Measurements from ENCODE around the gene RBM47. TPM values are rescaled to one million over a fixed set of nuclear protein-coding genes. Genes with fewer than 3 reads are reported as not detected.
A peak's percentile ranks its signal among the peaks of the same experiment; 100 is the strongest.
"Not testable (repeated sequence)": the region's sequence is repeated elsewhere in the genome, so short reads cannot be mapped to it uniquely, and the experiment has no call there.

RBM47 gene
- total RNA-seq, 1 donor, result 0.72 TPM

GRCh38 chr4:40648131-40648530 is 18.5 kb upstream of the RBM47 start:
- no peak for TF ChIP-seq CTCF (IDR thresholded peaks at IDR 0.05; ENCODE audit: insufficient read depth, low read length)
- DNase-seq (ENCODE audit: low read depth), result no peak
- no peak overlapping the region for H3K4me3 ChIP-seq (ENCODE audit: low read depth, low read length)

DNA sequence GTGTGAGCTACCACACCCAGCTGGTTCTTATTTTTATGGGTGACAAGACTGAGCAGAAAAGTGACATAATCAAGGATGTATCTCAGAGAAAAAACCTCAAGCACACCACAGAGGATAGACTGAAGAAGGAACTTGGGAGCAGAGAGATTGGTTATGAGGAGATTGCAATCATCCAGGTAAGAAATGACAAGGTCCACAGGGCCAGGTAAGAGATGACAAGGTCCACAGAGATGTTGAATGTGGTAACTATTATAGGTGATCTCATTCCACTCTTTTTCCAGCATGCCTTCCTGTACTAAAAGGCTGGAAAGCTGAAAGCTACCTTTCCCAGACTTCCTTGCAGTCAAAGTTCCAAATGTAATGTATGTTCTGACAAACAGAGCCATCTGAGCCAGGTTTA is 15.9 kb upstream of the RBM47 start:
- H3K4me3 ChIP-seq (ENCODE audit: low read depth, low read length), result no peak overlapping the region
- no peak for DNase-seq (ENCODE audit: low read depth)
- no peak for TF ChIP-seq CTCF (IDR thresholded peaks at IDR 0.05; ENCODE audit: insufficient read depth, low read length)

- H3K4me3 ChIP-seq (ENCODE audit: low read depth, low read length), result no peak overlapping the region
- TF ChIP-seq CTCF (IDR thresholded peaks at IDR 0.05; ENCODE audit: insufficient read depth, low read length), result no peak
- no peak for DNase-seq (ENCODE audit: low read depth)
These were observed 2.4 kb upstream of the RBM47 start for GRCh38 chr4:40632080-40632479.

- no peak for TF ChIP-seq CTCF (IDR thresholded peaks at IDR 0.05; ENCODE audit: insufficient read depth, low read length)
- no peak for DNase-seq (ENCODE audit: low read depth)
- H3K4me3 ChIP-seq (ENCODE audit: low read depth, low read length), result no peak overlapping the region
These were observed 814 bp upstream of the RBM47 start for GRCh38 chr4:40630335-40631021.

- TF ChIP-seq CTCF (IDR thresholded peaks at IDR 0.05; ENCODE audit: insufficient read depth, low read length), result no peak
- H3K4me3 ChIP-seq (ENCODE audit: low read depth, low read length), result peak overlapping the region; percentile 68
- no peak for DNase-seq (ENCODE audit: low read depth)
These were observed 776 bp downstream of the RBM47 start for GRCh38 chr4:40628888-40629287.

DNA sequence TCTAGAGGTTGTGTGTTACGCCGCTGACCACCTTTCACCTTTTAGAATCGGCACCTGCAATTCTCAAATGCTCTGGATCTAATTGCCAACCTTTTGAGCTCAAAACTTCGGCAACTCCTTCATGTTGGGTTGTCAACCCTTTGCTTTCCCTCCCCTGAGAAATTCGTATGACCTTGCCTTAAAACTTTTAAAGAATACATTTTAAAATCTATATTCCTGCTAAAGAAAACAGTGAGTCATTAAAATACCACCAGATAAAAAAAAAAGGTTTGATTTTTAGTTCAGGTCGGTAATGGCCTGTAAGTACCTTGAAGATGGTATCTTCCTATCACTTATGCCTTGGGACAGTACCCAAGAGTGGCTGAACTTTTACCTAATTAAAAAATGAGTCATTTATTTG is 1.3 kb downstream of the RBM47 start:
- peak overlapping the region; percentile 6 for H3K4me3 ChIP-seq (ENCODE audit: low read depth, low read length)
- not testable (repeated sequence) for DNase-seq (ENCODE audit: low read depth)

DNA sequence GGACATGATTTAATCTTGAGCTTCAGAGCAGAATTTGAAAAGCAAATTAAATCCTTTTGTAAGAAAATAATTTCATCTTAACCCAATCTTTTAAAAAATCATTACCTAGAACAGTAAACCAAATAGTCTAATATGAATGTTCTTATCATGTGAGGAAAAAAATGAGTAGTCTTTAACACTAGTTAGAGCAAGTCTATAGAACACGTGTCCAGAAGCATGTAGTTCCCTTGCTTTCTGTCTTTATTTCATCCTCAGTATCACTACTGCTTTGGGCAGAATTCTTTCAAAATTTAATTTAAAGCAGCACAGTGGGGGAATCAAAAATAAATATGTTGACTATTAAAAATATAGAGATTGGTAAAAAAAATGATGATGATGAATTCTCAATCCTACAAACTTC is 2.1 kb downstream of the RBM47 start:
- H3K4me3 ChIP-seq (ENCODE audit: low read depth, low read length), result no peak overlapping the region
- no peak for TF ChIP-seq CTCF (IDR thresholded peaks at IDR 0.05; ENCODE audit: insufficient read depth, low read length)
- DNase-seq (ENCODE audit: low read depth), result no peak

Data from fibroblast of the aortic adventitia (primary cell).